Stimulated activated CD4-positive, alpha-beta T cell treated with anti-CD3 and anti-CD28 coated beads, Interleukin-1b, Interleukin-23, amount 100 ng/mL, for 24 hours (primary cell): Measurements from ENCODE around the gene RHOG.
A peak's percentile ranks its signal among the peaks of the same experiment; 100 is the strongest.
"Not testable (repeated sequence)": the region's sequence is repeated elsewhere in the genome, so short reads cannot be mapped to it uniquely, and the experiment has no call there.

ENCODE experiments used
- DNase-seq, 4 experiments: peaks; one replicate each; pipeline ENCODE4 v3.0.0-alpha.2; 2020; ENCODE audit warnings: low read depth in 4 of 4, low spot score in 1 of 4

The RHOG gene

DNA sequence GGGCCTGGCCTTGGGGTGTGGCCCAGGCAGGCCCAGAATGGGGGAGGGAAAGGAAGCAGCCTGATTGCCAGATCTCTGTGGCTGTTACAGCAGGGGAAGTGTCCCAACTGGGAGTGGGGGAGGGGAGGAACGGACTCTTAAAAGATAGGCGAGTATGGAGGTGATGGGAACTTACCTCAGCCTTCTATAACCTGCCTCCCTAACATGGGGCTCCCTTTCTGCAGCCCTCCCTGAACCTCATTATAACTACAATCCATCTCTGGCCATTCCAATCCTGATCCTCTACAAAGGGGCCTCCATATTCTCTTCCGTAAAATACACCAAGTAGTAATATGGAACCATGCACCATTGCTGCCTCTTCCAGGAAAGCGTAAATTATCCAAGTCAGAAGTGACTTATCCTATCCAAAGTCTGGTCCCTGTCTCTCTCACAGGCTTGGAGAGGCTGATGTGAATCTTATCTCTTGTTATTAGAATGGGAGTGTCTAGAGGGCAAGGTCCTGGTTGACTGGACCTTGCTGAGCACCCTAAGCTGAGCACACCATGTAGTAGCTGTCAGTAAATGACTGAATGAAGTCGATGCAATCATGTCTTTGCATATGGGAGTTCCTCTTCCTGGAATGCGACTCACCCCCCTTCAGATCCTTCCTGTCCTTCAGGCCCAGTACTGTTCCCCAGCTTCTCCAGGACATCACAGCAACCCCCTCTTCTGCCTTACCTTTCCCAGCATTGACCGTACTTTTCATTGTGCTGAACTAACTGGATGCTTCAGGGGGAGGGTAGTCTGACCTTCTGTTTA, 5.9 kb downstream of the RHOG start:
- DNase-seq = no peak

DNA sequence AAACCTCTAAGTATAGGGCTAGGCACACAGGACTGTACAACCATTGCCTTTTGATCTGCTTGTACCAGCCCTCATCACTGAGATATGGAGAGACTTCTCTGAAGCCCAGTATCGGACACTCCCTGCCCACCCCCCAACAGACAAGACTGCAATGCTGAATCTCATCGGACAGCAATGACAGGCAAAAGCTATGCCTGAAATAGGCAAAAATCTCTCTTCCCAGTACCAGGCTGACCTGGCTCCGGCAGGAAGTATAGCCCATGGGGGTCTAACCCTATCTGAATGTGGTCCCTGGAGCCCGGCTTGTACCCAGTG, 6.5 kb downstream of the RHOG start:
- DNase-seq = no peak

DNA sequence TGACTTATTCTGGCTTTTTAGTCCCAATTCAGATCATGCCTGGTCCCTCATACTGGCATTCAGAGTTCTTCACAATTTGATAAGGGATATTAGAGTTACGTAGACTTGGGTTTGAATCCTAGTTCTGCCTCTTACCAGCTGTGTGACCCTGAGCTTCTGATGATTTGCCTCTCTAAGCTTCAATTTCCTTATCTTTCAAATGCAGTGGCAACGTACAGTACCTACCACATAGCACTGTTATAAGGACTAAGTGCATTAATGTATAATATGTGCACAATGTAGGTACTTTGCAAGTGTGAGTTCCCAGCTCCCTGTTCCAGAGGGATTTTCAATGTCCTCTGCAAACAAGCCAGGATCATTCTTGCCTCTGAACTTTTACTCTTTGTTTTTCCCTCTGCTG, 7.3 kb downstream of the RHOG start:
- DNase-seq = no peak

DNA sequence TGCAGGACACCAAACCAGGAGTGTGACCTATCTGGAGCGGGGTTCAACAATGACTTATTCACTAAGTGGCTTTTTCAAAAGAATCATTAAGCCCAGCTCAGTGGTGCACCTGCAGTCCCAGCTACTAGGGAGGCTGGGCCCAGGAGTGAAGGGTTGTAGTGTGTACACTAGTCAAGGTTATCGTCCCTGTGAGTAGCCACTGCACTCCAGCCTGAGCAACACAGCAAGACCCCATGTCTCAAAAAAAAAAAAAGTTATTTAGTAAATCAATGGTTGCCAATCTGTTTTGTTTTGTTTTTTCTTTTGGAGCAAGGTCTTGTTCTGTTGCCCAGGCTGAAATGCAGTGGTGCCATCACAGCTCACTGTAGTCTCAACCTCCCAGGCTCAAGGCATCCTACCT, 7.9 kb downstream of the RHOG start:
- no peak for DNase-seq

DNA sequence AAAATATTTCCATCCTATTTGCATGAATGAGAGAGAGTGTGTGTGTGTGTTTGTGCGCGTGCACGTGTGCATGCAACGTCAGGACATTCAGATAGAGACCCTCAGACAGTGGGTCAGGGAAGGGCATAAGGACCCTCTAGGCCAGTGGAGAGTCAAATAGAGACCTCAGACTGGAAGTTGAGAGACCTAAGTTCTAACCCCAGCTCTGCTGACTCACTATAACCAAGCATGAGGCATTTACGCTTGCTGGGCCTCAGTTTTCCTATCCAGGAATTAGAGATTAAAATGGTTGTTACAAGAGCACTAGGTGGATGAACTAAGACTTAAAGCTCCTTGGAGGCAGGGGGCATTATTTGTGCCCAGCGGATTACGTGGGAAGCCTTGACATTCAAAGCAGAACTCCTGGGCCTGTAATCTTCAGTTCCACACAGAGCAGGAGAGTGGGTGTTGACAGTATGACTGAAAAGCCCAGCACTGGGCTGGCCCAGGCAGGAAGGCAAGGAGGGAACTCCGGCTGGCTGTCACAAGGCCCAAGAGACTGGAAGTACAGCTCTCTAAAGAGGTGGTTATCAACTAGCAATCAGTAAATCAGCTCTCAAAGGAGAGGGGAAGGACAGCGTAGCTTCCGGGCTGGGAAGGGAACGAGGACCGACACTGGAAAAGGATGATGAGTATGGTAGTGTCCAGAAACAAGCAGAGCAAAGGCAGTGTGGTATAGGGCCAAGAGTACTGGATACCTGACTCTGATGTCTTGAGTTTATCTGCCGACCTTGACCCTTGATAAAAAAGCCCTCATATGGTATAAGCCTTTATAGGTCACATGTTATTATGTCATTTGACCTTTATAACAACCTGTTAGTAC, 9.2 kb downstream of the RHOG start:
- DNase-seq = no peak

DNA sequence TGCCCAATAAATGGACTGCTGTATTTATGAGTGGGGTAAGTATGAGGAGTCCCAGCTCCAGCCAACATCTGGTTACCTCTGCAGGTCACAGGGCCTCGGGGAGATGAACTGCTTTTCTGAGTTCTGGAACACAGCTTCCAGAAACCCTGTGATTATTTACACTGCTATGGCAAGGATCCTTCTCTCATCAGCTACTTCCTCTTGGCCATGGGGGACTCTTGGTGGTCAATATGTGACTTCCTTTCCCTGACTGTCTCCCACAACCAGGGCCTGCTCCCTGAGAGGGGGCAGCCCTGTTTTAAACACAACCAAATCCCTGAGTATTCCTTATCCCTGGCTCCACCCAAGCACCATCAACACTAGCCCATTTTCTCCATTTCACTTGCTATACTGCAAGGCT, 10.0 kb downstream of the RHOG start:
- DNase-seq = no peak

DNA sequence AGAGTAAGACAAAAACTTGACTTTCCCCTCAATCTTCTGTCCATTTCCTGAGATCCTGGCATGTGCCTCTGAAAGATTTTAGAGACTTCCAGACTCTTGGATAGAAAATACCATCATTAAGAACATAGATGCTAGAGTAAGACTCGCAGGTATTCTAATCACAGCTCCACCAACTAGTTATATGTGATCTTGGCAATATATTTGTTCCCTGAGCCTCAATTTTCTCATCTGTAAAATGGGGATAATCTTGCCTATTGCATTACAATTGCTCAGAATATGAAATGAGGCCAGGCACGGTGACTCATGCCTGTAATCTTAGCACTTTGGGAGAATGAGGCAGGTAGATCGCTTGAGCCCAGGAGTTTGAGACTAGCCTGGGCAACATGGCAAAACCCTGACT, 10.7 kb downstream of the RHOG start:
- no peak for DNase-seq

DNA sequence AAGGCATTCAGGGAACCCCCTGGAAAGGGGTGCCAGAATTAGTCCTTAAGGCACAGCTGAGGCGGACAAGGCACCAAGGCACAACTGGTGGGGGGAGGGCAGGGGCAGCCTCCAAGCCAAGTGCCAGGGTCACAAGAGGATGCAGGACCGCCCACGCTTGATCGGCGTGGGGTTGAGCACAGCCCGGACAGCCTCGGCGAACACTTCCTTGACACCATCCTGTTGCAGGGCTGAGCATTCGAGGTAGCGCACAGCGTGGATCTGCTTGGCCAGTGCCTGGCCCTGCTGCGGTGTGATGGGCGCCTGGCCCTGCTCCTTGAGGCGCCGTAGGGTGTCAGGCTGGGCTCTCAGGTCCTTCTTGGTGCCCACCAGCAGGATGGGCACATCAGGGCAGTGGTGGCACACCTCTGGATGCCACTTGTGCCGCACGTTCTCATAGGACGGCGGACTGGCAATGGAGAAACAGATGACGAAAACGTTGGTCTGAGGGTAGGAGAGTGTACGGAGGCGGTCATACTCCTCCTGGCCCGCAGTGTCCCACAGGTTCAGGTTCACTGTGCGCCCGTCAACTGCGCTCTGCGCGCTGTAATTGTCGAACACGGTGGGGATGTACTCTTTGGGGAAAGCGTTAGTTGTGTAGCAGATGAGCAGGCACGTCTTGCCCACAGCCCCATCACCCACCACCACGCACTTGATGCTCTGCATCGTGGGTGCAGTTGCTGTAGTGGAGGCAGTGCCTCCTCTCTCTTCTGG, 13.1 kb downstream of the RHOG start:
- no peak for DNase-seq

DNA sequence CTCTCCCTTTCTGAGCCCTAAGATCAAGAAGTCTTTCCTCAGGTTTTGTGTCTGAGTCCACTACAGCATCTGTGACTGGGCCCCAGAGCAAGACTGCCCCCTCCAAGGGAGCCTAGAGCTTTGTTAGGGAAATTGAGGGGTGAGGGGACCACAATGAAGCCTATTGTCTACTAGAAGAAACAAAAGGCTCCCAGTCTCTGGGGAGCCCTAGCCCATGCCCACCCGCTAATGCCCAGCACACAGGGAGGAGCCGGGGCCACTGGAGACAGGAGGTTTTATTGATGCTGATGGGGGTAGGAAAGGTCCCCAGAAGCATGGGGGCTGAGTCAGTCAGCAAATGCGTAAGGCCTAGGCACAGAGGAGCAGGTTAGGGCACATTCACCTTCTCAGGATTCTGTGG, 14.0 kb downstream of the RHOG start:
- DNase-seq = no peak

DNA sequence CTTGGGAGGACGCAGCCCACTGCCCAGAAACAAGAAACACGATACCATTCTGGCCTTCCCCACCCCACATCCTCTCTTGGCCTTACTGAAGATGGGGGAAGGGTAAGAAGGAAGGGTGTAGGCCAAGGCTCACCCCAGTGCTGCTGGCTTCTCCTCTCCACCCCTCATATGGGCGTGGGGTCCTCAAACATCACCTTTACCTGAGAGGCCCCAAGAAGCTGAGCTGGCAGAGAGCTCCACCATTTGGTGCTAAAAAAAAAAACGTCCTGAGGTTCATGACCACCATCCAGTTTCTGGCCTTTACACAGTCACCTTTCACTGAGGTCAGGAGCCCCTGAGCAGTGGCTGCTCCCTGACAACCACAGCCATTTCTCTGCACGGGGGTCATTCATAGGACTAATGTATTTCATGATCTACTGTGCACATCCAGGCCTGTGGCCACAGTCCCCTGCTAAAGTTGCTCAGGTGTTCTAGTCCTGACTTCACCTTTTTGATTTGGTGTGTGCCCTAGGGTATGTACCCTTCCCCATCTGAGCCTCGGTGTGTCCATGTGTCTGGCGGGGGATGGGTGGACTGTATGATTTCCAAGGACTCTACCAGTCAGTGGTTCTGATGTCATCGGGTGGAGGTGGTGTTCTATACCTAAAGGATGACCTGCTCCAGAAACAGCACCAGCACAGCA, 15.1 kb downstream of the RHOG start:
- no peak for DNase-seq

DNA sequence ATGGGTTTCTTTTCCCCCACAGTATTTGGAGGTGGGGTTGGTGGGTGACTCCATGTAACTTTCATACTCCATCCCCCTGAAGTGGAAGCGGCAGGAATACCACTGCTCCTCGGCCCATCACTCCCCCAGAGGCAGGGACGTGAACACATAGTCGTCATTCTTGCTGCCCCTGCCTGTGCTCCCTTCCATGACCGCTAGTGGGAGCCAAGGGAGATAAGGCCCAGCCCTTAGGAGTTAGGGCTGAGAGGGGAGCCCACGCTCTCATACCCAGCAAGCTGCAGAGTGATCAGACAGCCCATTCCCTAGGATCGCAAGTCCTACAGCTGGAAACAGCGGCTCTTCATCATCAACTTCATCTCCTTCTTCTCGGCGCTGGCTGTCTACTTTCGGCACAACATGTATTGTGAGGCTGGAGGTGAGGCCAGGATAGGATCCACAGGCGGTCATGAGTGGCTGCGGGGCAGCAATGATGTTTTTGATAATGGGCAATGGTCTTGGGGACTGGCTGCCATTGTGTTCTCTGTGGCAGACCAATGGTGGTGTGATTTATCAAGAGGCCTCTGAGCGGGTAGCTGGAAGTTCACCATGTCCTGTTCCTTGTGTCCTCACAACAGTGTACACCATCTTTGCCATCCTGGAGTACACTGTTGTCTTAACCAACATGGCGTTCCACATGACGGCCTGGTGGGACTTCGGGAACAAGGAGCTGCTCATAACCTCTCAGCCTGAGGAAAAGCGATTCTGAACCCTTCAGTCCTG, 15.9 kb downstream of the RHOG start:
- DNase-seq = peak; percentile 57 to 74 (median 60)

DNA sequence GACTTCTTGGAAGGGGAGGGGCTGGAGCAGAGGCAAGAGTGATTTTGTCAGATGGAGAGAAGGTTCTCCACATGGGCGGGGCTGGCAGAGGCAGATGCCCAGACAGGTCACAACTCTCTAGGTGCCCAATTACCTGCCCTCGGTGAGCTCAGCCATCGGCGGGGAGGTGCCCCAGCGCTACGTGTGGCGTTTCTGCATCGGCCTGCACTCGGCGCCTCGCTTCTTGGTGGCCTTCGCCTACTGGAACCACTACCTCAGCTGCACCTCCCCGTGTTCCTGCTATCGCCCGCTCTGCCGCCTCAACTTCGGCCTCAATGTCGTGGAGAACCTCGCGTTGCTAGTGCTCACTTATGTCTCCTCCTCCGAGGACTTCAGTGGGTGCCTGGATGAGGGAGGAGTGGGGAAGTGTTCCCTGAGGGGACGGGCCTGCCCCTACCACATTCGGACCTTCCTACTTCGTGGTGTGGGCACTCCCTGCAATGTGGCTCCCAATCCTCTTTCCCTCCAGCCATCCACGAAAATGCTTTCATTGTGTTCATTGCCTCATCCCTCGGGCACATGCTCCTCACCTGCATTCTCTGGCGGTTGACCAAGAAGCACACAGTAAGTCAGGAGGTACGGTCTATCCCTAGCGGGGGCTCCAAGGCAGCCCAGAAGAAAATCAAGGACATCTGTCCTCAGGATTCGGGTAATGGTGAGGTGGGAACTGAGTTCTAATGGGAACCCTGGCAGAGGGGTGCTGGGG, 16.8 kb downstream of the RHOG start:
- DNase-seq = no peak

DNA sequence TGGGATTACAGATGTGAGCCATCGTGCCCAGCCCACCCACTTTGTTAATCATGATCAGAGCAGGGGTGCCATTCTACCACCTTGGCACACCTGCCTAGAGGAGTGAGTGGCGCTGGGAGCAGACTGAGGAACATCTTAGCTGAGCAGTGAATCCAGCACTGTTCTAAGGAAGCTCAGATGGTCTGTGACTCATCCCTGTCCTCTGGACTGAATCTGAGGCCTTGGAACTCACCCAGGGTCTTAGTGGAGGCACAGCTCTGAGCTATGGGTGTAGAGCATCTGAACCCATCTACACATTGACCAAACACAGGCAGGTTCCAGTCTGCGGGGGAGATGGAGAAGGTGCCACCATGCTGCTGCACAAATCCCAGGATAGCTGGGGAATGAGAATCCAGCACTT, 17.5 kb downstream of the RHOG start:
- no peak for DNase-seq

DNA sequence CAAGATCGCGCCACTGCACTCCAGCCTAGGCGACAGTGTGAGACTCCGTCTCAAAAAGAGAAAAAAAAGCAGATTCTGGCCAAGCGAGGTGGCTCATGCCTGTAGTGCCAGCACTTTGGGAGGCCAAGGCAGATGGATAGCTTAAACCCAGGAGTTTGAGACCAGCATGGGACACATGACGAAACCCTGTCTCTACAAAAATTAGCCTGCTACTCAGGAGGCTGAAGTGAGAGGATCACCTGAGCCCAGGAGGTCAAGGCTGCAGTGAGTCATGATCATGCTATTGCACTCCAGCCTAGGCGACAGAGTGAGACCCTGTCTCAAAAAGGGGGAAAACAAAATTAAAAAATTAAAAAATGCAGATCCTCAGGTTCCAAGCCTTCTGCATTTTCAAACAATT, 18.4 kb downstream of the RHOG start:
- DNase-seq = no peak

DNA sequence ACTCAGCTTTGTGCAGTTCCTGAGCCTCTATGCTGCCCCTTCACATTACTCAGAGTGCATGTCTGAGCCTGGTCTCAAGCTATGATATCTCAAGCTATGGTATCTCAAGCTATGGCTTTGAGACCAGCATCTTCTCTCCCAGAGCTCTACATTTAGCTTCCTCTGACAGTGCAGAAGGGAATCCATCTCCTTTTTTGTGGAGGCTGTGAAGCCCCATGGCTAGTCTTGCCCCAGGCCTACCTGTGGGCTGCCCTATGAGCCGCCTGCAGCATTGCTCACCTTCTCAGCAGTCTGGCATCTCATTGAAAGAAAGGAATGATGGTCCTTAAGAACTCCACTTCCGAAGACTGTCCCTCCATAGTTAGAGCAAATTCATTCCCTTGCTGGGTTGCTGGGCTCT, 19.8 kb downstream of the RHOG start:
- DNase-seq = no peak

DNA sequence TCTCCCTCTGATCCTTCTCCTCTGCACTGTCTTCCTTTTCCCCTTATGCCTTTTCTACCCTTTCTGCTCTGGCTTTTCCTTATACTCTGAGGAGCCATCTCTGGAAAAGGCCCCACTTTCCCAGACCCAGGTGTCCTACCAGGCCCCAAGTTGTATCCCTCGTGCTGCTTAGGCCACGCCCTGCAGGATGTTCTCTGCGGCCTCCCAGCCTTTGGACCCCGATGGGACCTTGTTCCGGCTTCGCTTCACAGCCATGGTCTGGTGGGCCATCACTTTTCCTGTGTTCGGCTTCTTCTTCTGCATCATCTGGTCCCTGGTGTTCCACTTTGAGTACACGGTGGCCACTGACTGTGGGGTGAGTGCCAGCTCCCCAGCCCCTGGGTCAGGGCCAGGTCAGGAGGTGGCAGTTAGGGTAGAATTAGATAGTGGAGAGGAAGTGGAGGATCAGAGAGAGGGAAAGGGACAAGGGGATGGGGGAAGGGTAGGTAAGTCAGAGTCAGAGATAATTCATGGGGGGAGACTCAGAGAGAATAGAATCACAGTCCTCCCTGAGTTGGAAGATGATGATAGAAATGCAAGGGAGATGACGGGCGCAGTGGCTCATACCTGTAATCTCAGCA, 23.5 kb downstream of the RHOG start:
- DNase-seq = no peak

DNA sequence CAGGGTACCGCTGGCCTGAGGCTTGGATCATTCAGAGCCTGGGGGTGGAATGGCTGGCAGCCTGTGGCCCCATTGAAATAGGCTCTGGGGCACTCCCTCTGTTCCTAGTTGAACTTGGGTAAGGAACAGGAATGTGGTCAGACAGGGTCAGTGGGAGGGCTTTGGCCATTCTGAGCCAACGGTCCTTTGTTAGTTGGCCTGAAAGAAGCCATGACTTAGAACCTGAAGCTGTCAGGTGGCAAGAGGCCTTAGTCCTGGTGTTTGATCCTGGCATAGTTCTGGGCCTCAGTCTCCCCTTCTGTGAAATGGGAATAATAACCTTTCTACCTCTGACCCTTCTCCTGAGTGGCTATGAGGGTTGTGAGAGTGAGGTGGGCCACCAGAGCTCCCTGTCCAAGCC, 24.1 kb downstream of the RHOG start:
- no peak for DNase-seq

DNA sequence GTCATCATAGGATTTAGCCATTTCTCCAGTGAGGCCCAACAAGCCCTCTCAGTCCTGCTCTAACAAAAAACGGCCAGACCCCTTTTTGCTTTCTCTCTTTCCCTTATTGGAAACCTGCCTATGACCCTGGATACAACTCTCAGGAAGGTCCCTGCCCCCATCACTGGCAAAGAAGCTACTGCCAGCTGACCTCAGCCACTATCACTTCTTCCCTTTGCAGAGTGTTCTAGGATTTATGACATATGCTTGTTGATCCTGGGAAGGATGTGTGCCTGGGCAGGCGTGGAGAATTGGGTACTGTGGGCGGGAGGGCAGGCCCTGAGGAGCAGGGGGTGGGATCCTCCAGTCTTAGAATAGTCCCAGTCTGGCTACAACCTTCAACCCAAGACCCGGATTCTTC, 24.9 kb downstream of the RHOG start:
- no peak for DNase-seq

DNA sequence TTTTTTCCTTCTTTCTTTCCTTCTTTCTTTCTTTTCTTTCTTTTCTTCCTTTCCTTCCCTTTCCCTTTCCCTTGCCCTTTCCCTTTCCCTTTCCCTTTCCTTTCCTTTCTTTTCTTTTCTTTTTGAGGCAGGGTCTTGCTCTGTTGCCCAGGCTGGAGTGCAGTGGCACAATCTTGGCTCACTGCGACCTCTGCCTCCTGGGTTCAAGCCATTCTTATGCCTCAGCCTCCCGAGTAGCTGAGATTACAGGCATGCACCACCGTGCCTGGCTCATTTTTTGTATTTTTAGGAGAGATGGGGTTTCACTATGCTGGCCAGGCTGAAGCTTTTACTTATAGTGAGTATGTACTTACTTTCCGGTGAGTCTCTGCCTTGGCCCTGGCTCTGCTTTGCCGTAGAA, 25.9 kb downstream of the RHOG start:
- not testable (repeated sequence) for DNase-seq

DNA sequence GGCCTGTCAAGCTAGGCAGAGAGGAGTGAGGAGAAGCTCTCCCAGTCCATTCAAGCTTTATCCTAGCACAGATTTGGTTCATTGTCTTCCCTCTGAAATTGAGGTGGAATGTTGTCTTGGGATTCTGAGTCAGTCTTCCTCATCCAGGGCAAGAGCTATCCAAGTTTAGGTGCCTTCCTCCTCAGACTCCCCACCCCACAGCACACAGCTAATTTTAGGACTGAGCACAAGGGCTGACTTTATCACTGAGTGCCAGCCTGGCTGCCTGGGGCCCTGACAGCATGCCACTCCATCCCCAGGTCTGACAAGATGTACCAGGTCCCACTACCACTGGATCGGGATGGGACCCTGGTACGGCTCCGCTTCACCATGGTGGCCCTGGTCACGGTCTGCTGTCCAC, 29.8 kb downstream of the RHOG start:
- DNase-seq = no peak
